CD4-positive, alpha-beta T cell (primary cell): Measurements from ENCODE around the gene PRPF40A. TPM values are rescaled to one million over a fixed set of nuclear protein-coding genes. Genes with fewer than 3 reads are reported as not detected.

Experiments used
- ATAC-seq: fragments of 200-7000 bp; cut with Tn5 transposase; one replicate; pipeline ENCODE4 v1.10.0; 2022; ENCODE audit warnings: mild to moderate bottlenecking; ENCODE audit not compliant: poor library complexity
- CTCF ChIA-PET: fragments of 350-600 bp; sonication (Branson Sonifier 250); formaldehyde crosslinking; loops from one replicate; lab custom pipeline; 2021; ENCODE audit warnings: antibody characterized with exemption, inconsistent platforms; lab: Charles Lee
- POLR2A ChIA-PET: fragments of 350-600 bp; sonication (Branson Sonifier 250); formaldehyde crosslinking; loops from one replicate; lab custom pipeline; 2021; ENCODE audit warnings: antibody characterized with exemption, inconsistent platforms; lab: Charles Lee
- DNase-seq, 14 experiments: peaks; one replicate each; pipeline ENCODE4 v3.0.0-alpha.2; 2013 to 2020; ENCODE audit warnings: mixed read lengths in 2 of 14
- H3K27ac ChIP-seq, 2 donors: one replicate each; pipeline versions ENCODE4 v1.5.1 to v1.7.0; 2013; ENCODE audit warnings: low read length in 2 of 2, low read depth in 1 of 2, mild to moderate bottlenecking in 1 of 2
- H3K27me3 ChIP-seq, 2 experiments: 1 replicate in 1 of 2; 2 replicates in 1 of 2; pipeline versions ENCODE4 v1.6.1 to v1.7.0; 2013; ENCODE audit warnings: low read length in 2 of 2, control low read depth in 1 of 2, mild to moderate bottlenecking in 1 of 2, moderate library complexity in 1 of 2; ENCODE audit not compliant: insufficient read depth in 2 of 2, control insufficient read depth in 1 of 2
- H3K36me3 ChIP-seq: one replicate; pipeline ENCODE4 v1.6.1; 2013; ENCODE audit warnings: low read length, control low read depth; ENCODE audit not compliant: insufficient read depth
- H3K4me1 ChIP-seq: one replicate; pipeline ENCODE4 v1.6.1; 2013; ENCODE audit warnings: low read length, control low read depth; ENCODE audit not compliant: insufficient read depth
- H3K4me3 ChIP-seq: one replicate; pipeline ENCODE4 v1.5.1; 2013; ENCODE audit warnings: mild to moderate bottlenecking, low read length, moderate library complexity
- H3K9me3 ChIP-seq, 2 experiments: 1 replicate in 1 of 2; 2 replicates in 1 of 2; pipeline versions ENCODE4 v1.6.1 to v1.7.0; 2013; ENCODE audit warnings: low read length in 2 of 2, mild to moderate bottlenecking in 2 of 2, control low read depth in 1 of 2, moderate library complexity in 1 of 2; ENCODE audit not compliant: control insufficient read depth in 1 of 2, insufficient read depth in 1 of 2
- H3K27ac Mint-ChIP-seq: one replicate; pipeline ENCODE4 v1.8.0; 2020; ENCODE audit warnings: mixed read lengths
- H3K27me3 Mint-ChIP-seq: one replicate; pipeline ENCODE4 v1.8.0; 2021; ENCODE audit warnings: mixed read lengths
- H3K36me3 Mint-ChIP-seq: one replicate; pipeline ENCODE4 v1.8.0; 2021; ENCODE audit warnings: low read depth, mixed read lengths
- H3K4me1 Mint-ChIP-seq: one replicate; pipeline ENCODE4 v1.8.0; 2021; ENCODE audit warnings: low read depth, mixed read lengths
- H3K4me3 Mint-ChIP-seq: one replicate; pipeline ENCODE4 v1.8.0; 2020; ENCODE audit warnings: mild to moderate bottlenecking, mixed read lengths
- H3K9me3 Mint-ChIP-seq: one replicate; pipeline ENCODE4 v1.8.0; 2020; ENCODE audit warnings: mixed read lengths
- CTCF ChIP-seq: fragments of 200-600 bp; IDR thresholded peaks from one replicate; pipeline ENCODE4 v1.8.0; 2022; ENCODE audit warnings: antibody characterized with exemption, mild to moderate bottlenecking
- intact Hi-C, 2 experiments: fragments of 100-400 bp; cut with DNase I in 1 of 2; cut with micrococcal nuclease in 1 of 2; formaldehyde crosslinking; loops; one replicate each; pipeline versions ENCODE4 v1.15.1 to v1.9.0; 2023 to 2025; cut with DNase I, micrococcal nuclease
- total RNA-seq, 174 experiments: library from RNA in 2 of 174; stranded (reverse) in 2 of 174; gene quantifications; one replicate each; pipeline ENCODE4 v1.2.3 and lab custom pipeline; 2021 to 2026

Gene PRPF40A
- total RNA-seq, 2 experiments from 2014 or later = 146 to 148 TPM

- H3K27ac Mint-ChIP-seq = no peak overlapping the region
- peaks cover 86% of the 10 kb centered on the region for H3K36me3 Mint-ChIP-seq
- DNase-seq (no peak), ATAC-seq (no peak)
- H3K4me3 ChIP-seq = no peak overlapping the region
- no peaks in the 10 kb centered on the region for H3K4me1 ChIP-seq
- H3K27me3 ChIP-seq = no peaks in the 10 kb centered on the region
- no peak overlapping the region for H3K27ac ChIP-seq
- ChIA-PET CTCF (no interaction called here), POLR2A (no interaction called here)
- no peak overlapping the region for H3K4me3 Mint-ChIP-seq
- H3K36me3 ChIP-seq = peaks cover 74% of the 10 kb centered on the region
- H3K9me3 Mint-ChIP-seq = no peaks in the 10 kb centered on the region
- no peak for TF ChIP-seq CTCF
- no peaks in the 10 kb centered on the region for H3K9me3 ChIP-seq
- H3K4me1 Mint-ChIP-seq = no peaks in the 10 kb centered on the region
- intact Hi-C loops = no loop called here
- H3K27me3 Mint-ChIP-seq = no peaks in the 10 kb centered on the region
Measured at GRCh38 chr2:152655880-152656279, 61.4 kb downstream of the PRPF40A start.

GRCh38 chr2:152651834-152652233, 65.4 kb downstream of the PRPF40A start:
- Mint-ChIP-seq H3K27me3 (no peaks in the 10 kb centered on the region), H3K9me3 (no peaks in the 10 kb centered on the region), H3K4me3 (no peak overlapping the region), H3K27ac (no peak overlapping the region), H3K36me3 (peaks cover 57% of the 10 kb centered on the region), H3K4me1 (no peaks in the 10 kb centered on the region)
- Histone ChIP-seq H3K27me3 (no peaks in the 10 kb centered on the region), H3K4me1 (no peaks in the 10 kb centered on the region), H3K36me3 (peaks cover 36% of the 10 kb centered on the region), H3K4me3 (no peak overlapping the region), H3K9me3 (no peaks in the 10 kb centered on the region), H3K27ac (no peak overlapping the region)
- no peak for TF ChIP-seq CTCF
- DNase-seq = no peak
- intact Hi-C loops = no loop called here
- ChIA-PET CTCF (interaction anchor here (1.5 kb wide), 1 partner anchor 9 kb away, joined by 3 read pairs; no protein-coding TSS in a partner anchor), POLR2A (no interaction called here)
- ATAC-seq = no peak

- ChIA-PET CTCF (interaction anchor here (1.5 kb wide), 1 partner anchor 10 kb away, joined by 3 read pairs; no protein-coding TSS in a partner anchor), POLR2A (no interaction called here)
- Histone ChIP-seq H3K36me3 (peaks cover 27% of the 10 kb centered on the region), H3K9me3 (no peaks in the 10 kb centered on the region), H3K4me1 (no peaks in the 10 kb centered on the region), H3K4me3 (no peak overlapping the region), H3K27ac (no peak overlapping the region), H3K27me3 (no peaks in the 10 kb centered on the region)
- no peak overlapping the region for H3K4me3 Mint-ChIP-seq
- H3K9me3 Mint-ChIP-seq = no peaks in the 10 kb centered on the region
- no peaks in the 10 kb centered on the region for H3K4me1 Mint-ChIP-seq
- no peak overlapping the region for H3K27ac Mint-ChIP-seq
- ATAC-seq = no peak
- DNase-seq = no peak
- H3K27me3 Mint-ChIP-seq = no peaks in the 10 kb centered on the region
- peaks cover 47% of the 10 kb centered on the region for H3K36me3 Mint-ChIP-seq
- no peak for TF ChIP-seq CTCF
- intact Hi-C loops = no loop called here
Measured at GRCh38 chr2:152650768-152651371, 66.4 kb downstream of the PRPF40A start.
